Caco-2 (cell line): ENCODE data around the gene ZEB1. TPM values are rescaled to one million over a fixed set of nuclear protein-coding genes. Genes with fewer than 3 reads are reported as not detected.

ENCODE experiments used
- BruUV-seq: library from RNA; stranded (reverse); fragments of 400-500 nt; replicated peaks from 2 replicates; lab custom pipeline; 2021; lab: Mats Ljungman, UMichigan
- CTCF ChIA-PET: fragments of 300-600 bp; sonication (Branson Sonifier 250); formaldehyde crosslinking; loops from one replicate; lab custom pipeline; 2022; ENCODE audit warnings: antibody characterized with exemption; lab: Charles Lee
- POLR2A ChIA-PET: fragments of 300-600 bp; sonication (Branson Sonifier 250); formaldehyde crosslinking; loops from one replicate; lab custom pipeline; 2022; ENCODE audit warnings: antibody characterized with exemption; lab: Charles Lee
- DNase-seq, 2 experiments: peaks; one replicate each; pipeline versions ENCODE4 v3.0.0 to v3.0.0-alpha.2; 2020 to 2022
- H3K27me3 ChIP-seq: replicated peaks from 2 replicates; pipeline ENCODE4 v1.6.0; 2011; ENCODE audit warnings: low read length; ENCODE audit not compliant: control insufficient read depth, insufficient read depth
- H3K36me3 ChIP-seq: 2 replicates; pipeline ENCODE4 v1.5.1; 2011; ENCODE audit warnings: low read length; ENCODE audit not compliant: control insufficient read depth, insufficient read depth
- H3K4me1 ChIP-seq: fragments of 250-450 bp; sonication (Bioruptor Pico); 2 replicates; pipeline ENCODE4 v1.5.1; 2020; ENCODE audit warnings: mild to moderate bottlenecking
- H3K4me3 ChIP-seq: 2 replicates; pipeline ENCODE4 v1.5.1; 2011; ENCODE audit warnings: low read depth, mild to moderate bottlenecking, control low read depth, low read length
- H3K9me3 ChIP-seq: fragments of 250-450 bp; sonication (Bioruptor Pico); 2 replicates; pipeline ENCODE4 v1.5.1; 2020; ENCODE audit warnings: mild to moderate bottlenecking, moderate library complexity
- H3K27ac Mint-ChIP-seq: one replicate; pipeline ENCODE4 v1.8.0; 2022; ENCODE audit warnings: mixed read lengths; ENCODE audit not compliant: unreplicated experiment
- H3K27me3 Mint-ChIP-seq: one replicate; pipeline ENCODE4 v1.8.0; 2022; ENCODE audit warnings: mixed read lengths; ENCODE audit not compliant: insufficient read depth, unreplicated experiment
- H3K36me3 Mint-ChIP-seq: one replicate; pipeline ENCODE4 v1.8.0; 2022; ENCODE audit warnings: mild to moderate bottlenecking, mixed read lengths; ENCODE audit not compliant: insufficient read depth, unreplicated experiment
- H3K4me1 Mint-ChIP-seq: one replicate; pipeline ENCODE4 v1.8.0; 2022; ENCODE audit warnings: low read depth, mixed read lengths; ENCODE audit not compliant: unreplicated experiment
- H3K4me3 Mint-ChIP-seq: one replicate; pipeline ENCODE4 v1.8.0; 2022; ENCODE audit warnings: mild to moderate bottlenecking, moderate library complexity, mixed read lengths; ENCODE audit not compliant: unreplicated experiment
- H3K9me3 Mint-ChIP-seq: one replicate; pipeline ENCODE4 v1.8.0; 2022; ENCODE audit warnings: mixed read lengths; ENCODE audit not compliant: unreplicated experiment
- CTCF ChIP-seq, 2 experiments: fragments of 200-600 bp in 1 of 2; IDR thresholded peaks; 1 replicate in 1 of 2; 2 replicates in 1 of 2; pipeline versions ENCODE4 v1.5.1 to v1.8.0; 2011 to 2022; ENCODE audit warnings: antibody characterized with exemption in 1 of 2, control low read depth in 1 of 2, inconsistent platforms in 1 of 2, low read depth in 1 of 2, low read length in 1 of 2, mild to moderate bottlenecking in 1 of 2, moderate library complexity in 1 of 2; ENCODE audit not compliant: insufficient read depth in 1 of 2, severe bottlenecking in 1 of 2, unreplicated experiment in 1 of 2
- intact Hi-C: fragments of 100-400 bp; cut with micrococcal nuclease; formaldehyde crosslinking; loops from one replicate; pipeline ENCODE4 v1.10.0; 2022; ENCODE audit not compliant: unreplicated experiment
- total RNA-seq: library from RNA; stranded (reverse); gene quantifications from 2 replicates; pipeline ENCODE4 v1.2.3, GENCODE V29; 2022

ZEB1 gene
- total RNA-seq, 1 experiment from 2014 or later, result not detected

GRCh38 chr10:31368724-31369123 is 49.7 kb downstream of the ZEB1 start:
- intact Hi-C loops, result no loop called here
- Mint-ChIP-seq H3K27ac (no peak overlapping the region), H3K4me1 (no peaks in the 10 kb centered on the region), H3K4me3 (no peak overlapping the region), H3K36me3 (no peaks in the 10 kb centered on the region), H3K9me3 (peaks cover 2% of the 10 kb centered on the region), H3K27me3 (no peaks in the 10 kb centered on the region)
- BruUV-seq, result no TSS peak
- POLR2A ChIA-PET, result no interaction called here
- no peak for TF ChIP-seq CTCF (IDR thresholded peaks at IDR 0.05; ENCODE audit: insufficient read depth in 1 of 2, low read depth in 1 of 2, low read length in 1 of 2, severe bottlenecking in 1 of 2, unreplicated experiment in 1 of 2)
- Histone ChIP-seq H3K4me1 (no peaks in the 10 kb centered on the region), H3K36me3 (no peaks in the 10 kb centered on the region), H3K9me3 (no peaks in the 10 kb centered on the region), H3K4me3 (no peak overlapping the region), H3K27me3 (no peaks in the 10 kb centered on the region)
- DNase-seq, result no peak
- CTCF ChIA-PET, result no interaction called here

- Mint-ChIP-seq H3K4me3 (no peak overlapping the region), H3K27ac (no peak overlapping the region), H3K36me3 (no peaks in the 10 kb centered on the region), H3K9me3 (no peaks in the 10 kb centered on the region), H3K27me3 (no peaks in the 10 kb centered on the region), H3K4me1 (no peaks in the 10 kb centered on the region)
- BruUV-seq, result no TSS peak
- H3K4me1 ChIP-seq, result no peaks in the 10 kb centered on the region
- no peaks in the 10 kb centered on the region; the same call in 1 of the 2 replicates for H3K27me3 ChIP-seq
- no peak for DNase-seq
- H3K36me3 ChIP-seq, result no peaks in the 10 kb centered on the region
- H3K9me3 ChIP-seq, result no peaks in the 10 kb centered on the region
- CTCF ChIA-PET, result no interaction called here
- intact Hi-C loops, result no loop called here
- TF ChIP-seq CTCF (IDR thresholded peaks at IDR 0.05; ENCODE audit: insufficient read depth in 1 of 2, low read depth in 1 of 2, low read length in 1 of 2, severe bottlenecking in 1 of 2, unreplicated experiment in 1 of 2), result no peak
- POLR2A ChIA-PET, result no interaction called here
- no peak overlapping the region for H3K4me3 ChIP-seq
Measured at GRCh38 chr10:31372439-31372838, 53.4 kb downstream of the ZEB1 start.

- Histone ChIP-seq H3K9me3 (no peaks in the 10 kb centered on the region), H3K4me1 (no peaks in the 10 kb centered on the region), H3K36me3 (no peaks in the 10 kb centered on the region), H3K27me3 (no peaks in the 10 kb centered on the region; the same call in 1 of the 2 replicates), H3K4me3 (no peak overlapping the region)
- Mint-ChIP-seq H3K9me3 (no peaks in the 10 kb centered on the region), H3K36me3 (no peaks in the 10 kb centered on the region), H3K4me3 (no peak overlapping the region), H3K27ac (no peak overlapping the region), H3K27me3 (no peaks in the 10 kb centered on the region), H3K4me1 (no peaks in the 10 kb centered on the region)
- intact Hi-C loops, result no loop called here
- no TSS peak for BruUV-seq
- POLR2A ChIA-PET, result no interaction called here
- no peak for TF ChIP-seq CTCF (IDR thresholded peaks at IDR 0.05; ENCODE audit: insufficient read depth in 1 of 2, low read depth in 1 of 2, low read length in 1 of 2, severe bottlenecking in 1 of 2, unreplicated experiment in 1 of 2)
- CTCF ChIA-PET, result no interaction called here
- no peak for DNase-seq
Measured at GRCh38 chr10:31374146-31374696, 55.2 kb downstream of the ZEB1 start.
